GM04503 (cell line): ENCODE data around the gene PLCB1.
"Not testable (repeated sequence)": the region's sequence is repeated elsewhere in the genome, so short reads cannot be mapped to it uniquely, and the experiment has no call there.

Source experiments
- DNase-seq: peaks from one replicate; pipeline ENCODE4 v3.0.0-alpha.2; 2012; ENCODE audit warnings: low read depth

Gene PLCB1

GRCh38 chr20:8404912-8405635 lies 273.0 kb downstream of the PLCB1 start:
- DNase-seq: no peak

DNA sequence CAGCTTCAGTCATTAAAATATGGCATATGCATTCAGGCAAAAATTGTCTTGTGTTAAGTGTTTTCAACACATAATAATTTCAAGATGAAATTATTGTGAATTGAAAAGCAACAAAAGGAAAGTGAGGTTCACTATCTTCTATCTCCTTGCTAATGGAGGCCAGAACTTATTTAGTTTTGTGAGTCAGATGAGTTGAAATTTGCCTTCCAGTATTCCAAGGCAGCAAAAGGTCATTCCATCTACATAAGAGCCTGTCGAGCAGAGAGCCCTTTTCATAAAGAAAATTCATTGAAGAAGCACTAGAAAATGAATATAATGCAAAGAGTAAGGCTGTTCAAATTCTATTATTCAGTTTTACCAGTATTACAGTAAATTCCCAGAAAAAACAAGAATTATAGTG lies 274.3 kb downstream of the PLCB1 start:
- no peak for DNase-seq

- DNase-seq: no peak
Observed at GRCh38 chr20:8408587-8409307, 276.7 kb downstream of the PLCB1 start.

DNA sequence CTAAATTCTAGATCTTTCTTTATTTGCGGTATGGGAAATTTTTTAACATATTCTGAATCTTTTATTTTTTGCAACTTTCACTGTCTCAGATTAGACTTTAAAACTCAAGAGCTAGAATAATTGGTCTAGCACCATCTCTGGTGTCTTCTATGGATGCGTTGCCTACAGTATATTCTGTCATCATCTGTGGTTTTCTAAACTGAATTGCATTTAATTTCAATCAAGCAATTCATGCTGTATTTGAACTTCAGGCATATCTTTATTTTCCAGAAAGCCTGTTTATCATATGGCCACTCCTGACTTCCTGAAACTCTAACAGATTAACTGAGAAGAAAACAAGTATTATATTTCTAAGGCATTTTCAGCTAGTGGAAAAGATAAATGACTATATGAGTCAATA lies 281.6 kb downstream of the PLCB1 start:
- DNase-seq: no peak

DNA sequence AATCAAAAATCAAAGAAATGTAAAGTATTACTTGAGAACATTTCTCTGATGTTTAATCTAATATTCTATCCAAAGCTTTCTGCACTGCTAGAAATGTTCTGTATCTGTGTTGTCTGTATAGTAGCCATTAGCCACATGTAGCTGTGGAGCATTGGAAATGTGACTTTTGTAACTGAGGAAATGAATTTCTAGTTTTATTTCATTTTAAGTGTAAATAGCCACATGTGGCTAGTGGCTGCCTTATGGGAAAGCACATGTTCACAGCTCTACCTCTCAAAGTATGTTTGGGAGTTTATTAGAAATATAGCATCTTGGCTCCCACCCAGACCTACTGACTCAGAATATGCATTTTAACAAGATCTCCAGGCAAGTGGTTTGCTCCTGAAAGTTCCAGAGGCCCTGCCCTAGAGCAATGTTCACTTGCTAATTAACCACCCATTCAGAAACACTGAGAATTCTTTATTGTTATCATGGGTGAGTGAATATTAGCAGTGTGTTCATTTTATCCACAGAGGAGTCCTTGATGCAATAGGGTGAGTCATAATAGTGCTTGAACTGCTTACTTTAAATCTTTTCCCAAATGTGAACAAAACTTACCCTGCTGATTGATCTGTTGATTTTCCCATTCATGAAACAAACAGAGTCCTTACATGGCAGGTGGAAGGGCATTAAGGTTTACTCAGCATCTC lies 282.7 kb downstream of the PLCB1 start:
- DNase-seq: no peak

DNA sequence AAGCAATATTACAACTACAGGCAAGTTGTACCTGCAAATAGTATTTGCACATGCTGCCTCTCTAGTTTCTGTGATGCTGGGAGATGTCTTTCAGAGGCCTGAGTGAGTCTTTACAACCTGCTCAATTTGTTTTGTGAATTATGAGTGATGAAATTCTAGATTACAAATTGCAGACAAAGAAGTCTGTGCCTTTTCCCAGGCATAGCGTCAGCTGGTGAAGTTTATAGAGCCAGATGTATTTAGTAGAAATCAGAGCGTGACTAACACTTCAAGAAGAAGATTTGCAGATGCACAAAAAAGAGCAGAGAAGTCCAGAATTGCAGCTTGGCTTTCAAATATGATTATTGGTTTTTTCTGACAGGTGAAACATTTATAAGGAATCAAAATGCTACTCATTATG lies 289.9 kb downstream of the PLCB1 start:
- DNase-seq: no peak

DNA sequence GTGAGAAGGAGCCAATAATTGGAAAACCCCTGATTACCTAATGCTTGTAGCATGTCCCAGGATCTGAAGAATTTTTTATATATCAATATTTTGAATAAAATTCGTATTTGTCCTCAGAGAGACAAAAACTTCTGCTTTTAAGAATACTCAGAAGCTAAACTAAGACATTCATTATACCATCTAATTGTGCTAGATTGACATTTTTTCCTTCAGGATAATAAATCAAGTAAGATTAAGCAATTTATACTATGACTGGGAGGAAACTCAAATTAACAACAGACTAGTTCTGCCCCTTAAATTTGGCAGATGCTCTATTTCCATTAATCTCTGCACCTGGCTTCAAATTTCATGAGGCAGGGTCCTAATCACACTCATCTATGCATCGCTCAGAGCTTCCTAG lies 291.4 kb downstream of the PLCB1 start:
- DNase-seq: no peak

- no peak for DNase-seq
Observed at GRCh38 chr20:8424010-8424409, 291.9 kb downstream of the PLCB1 start.

GRCh38 chr20:8425016-8425415 lies 292.9 kb downstream of the PLCB1 start:
- no peak for DNase-seq

- no peak for DNase-seq
Observed at GRCh38 chr20:8425802-8426201, 293.7 kb downstream of the PLCB1 start.

- DNase-seq: no peak
Observed at GRCh38 chr20:8427419-8428040, 295.5 kb downstream of the PLCB1 start.

DNA sequence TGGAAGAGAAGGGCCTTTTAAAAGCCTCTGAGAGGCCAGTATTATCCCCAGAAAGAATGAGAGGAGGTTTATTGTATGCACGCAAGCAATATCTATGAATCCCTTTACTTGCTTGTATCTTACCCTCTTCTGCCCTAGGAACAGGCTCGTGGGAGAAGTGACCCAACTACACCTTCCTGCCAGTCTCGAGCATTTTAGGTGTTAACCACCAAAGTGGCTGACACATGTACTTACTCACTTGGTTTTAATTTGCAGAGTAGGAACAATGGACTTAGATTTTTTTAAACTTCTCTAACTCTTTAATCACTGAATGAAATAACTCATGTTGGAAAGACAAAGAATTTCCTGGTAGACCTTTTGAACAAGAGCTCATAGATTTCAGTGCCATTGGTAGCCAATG lies 296.9 kb downstream of the PLCB1 start:
- DNase-seq: no peak

DNA sequence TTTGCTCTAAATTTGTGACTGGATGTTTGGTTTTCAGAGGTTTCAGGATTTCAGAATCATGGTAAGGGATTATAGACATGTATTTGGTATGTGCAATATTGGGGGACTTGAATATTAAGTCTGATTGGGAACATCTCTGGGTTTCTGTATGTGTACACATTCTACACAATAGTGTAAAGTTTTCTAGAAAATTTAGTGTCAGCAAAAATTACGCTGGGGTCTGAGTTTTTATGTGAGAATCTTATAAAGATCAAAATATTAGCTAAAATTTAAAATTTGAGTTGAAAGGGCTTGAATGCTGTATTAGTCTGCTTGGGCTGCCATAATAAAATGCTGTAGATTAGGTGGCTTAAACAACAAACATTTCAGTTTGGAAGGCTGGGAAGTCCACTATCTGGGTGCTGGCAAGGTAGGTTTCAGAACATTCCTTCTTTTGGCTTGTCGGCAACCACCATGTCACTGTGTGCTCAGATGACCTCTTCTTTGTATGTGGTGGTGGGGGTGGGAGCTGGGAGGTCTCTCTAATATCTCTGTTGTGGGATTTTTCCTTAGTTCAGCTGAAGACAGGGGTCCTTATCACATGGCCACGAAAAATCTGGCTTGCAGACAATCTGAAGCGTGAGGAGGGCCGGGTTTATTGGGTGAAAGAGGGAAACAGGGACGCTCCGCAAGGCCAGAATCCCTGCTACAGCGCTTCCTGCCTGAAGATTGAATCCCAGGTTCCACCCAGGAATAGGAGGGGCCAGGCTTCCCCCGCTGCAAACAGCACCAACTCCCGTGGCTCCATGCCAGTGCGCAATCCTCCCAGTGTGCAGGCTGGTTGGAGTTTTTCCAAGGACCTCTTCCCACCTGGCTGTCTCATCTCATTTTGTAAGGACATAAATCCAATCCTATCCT lies 299.7 kb downstream of the PLCB1 start:
- DNase-seq: no peak

DNA sequence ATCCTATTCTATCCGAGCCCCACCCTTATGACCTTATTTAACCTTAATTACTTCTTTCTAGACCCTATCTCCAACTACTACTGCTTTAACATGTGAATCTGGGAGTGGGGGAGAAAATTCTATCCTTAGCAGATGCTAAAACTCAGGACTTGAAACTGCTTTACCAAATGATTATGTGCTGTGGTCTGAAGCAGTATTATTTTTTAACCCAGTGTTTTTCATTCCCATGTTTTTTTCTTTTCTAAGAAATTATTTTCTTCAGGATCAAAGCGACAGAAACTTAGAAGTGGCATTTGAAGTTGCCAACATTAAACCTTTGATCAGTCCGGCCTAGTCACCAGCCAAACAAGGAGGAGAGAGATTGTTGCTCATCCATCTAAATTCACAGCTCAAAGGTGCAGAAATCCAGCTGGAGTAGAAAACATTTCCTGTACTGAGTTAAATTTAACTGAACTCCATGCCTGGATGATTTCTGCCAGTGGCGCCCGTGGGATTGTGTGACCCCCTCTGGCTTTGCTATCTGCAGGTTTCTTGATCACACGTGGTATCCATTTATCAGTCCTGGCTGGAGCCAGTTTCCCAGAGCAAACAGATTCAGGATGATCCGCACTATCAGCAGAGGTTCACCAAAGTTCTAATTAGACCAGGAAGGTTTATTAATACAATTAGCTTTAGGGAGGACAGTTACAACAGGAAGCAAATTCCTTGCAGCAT lies 300.5 kb downstream of the PLCB1 start:
- no peak for DNase-seq

- DNase-seq: no peak
Observed at GRCh38 chr20:8433291-8433690, 301.2 kb downstream of the PLCB1 start.

DNA sequence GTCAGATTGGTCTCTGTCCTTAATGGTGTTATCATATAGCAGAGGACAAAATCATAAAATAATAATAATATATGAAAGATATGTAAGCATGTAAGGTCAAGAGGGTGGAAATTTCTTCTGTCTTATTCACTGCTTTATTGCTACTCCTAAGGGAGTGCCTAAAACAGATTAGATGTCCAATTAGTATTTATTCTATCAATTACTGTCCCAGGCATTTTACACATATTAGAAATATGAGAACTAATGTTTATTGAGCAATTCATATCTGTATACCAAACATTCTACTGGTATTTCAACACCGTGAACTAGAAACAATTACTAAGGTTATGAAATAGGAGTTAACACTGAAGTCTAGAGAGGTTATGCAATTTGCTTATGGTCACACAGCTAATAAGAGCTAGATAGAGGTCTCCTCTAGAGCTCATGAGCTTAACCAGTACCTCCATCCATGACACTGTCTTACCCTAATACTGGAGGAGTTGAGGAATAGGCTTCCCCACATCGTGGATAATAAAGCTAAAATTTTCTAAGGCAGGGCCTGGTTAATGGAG lies 302.3 kb downstream of the PLCB1 start:
- no peak for DNase-seq

DNA sequence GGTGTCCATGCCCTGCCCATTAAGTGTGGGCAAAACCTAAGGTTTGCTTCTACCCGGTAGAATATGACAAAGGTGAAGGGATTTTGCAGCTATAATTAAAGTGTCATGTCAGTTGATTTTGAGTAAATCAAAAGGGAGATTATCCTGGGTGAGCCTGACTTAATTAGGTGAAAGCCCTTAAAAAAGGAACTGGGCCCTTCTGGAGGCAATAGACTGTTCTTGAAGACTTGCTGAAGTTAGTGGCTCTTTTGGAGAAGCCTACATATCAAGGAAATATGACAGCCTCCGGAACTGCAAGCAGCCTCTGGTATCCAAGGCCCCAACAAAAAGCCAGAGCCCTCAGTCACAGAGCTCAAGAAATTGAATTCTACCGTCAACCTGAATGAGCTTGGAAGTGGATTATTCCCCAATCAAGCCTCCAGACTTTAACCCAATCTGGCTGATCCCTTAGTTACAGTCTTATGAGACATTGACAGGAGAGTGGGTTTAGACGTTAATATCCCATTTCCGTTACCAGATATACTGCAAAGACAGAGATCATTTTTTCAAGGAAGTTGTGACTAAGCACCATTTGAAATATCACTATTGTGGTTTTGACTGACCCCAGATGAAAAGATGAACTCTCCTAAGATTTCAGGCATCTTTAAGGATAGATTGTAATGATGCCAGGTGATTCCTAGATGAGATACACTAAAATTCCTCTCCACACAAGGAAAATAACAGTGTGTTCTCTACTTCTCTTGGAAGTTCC lies 303.4 kb downstream of the PLCB1 start:
- DNase-seq: no peak

DNA sequence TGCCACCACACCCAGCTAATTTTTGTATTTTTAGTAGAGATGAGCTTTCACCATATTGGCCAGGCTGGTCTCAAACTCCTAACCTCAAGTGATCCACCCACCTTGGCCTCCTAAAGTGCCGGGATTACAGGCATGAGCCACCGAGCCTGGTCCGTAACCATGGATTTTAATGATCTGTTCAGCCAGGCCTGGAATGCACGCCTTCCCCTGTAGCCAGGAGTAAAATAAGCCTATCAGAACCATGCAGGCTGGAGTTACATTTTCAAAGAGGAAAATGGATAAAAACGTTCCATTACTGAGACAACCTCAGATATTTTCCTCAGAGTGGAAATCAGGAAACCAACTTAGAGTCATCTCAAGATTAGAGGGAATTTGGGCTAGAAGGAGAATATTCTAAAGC lies 304.9 kb downstream of the PLCB1 start:
- DNase-seq: not testable (repeated sequence)

GRCh38 chr20:8438748-8439147 lies 306.7 kb downstream of the PLCB1 start:
- no peak for DNase-seq

DNA sequence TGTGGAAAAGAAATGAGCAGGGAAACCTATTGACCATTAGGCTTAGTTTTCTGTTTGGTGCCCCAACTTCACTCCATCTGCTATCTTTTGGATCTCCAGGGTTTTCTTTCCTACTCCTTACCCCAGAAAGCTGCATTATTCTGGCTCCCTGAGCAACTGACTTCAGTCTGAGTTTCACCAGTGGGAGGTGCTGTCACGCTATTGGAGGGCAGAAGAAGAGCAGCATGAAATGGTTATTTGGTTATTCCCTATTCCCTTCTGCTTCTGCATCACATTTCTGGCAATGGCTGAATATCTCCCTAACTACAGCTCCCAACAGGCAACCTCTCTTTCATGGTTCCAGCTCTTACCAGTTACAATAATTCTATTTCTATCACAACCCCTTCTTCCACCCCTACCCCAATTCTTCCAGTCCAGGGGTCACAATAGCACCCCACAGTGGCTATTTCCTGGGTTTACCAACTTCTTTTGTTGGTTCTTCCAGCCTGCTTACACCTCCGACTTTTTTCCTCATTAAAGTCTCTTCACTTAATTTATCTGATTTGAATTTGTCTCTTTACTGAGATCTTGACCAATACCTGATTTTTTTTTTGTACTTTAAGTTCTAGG lies 311.5 kb downstream of the PLCB1 start:
- DNase-seq: no peak
